ENCODE measurements around the gene CDCA5. TPM values are rescaled to one million over a fixed set of nuclear protein-coding genes. Genes with fewer than 3 reads are reported as not detected.

Gene CDCA5
- 1 to 10 TPM in 1 of 3 donors, under 1 TPM in 2; 0.96 to 1.2 (median 0.98) TPM for total RNA-seq

GRCh38 chr11:65083834-65084597, at the start of gene CDCA5, which contains the start of gene ZFPL1:
Gene CDCA5, minus strand, starts transcription at chr11:65084040. Its CDS starts 62 bp downstream, at chr11:65083978.
Gene ZFPL1, plus strand, starts transcription at chr11:65084222. Its CDS starts 477 bp downstream, at chr11:65084699.
- Histone ChIP-seq H3K4me1 (no peaks in the 10 kb centered on the region), H3K4me3 (peak within 1 kb of the TSS; percentile 75 to 85 (median 82)), H3K9me3 (no peaks in the 10 kb centered on the region), H3K36me3 (peaks cover 7% of the 10 kb centered on the region), H3K27ac (peak within 1 kb of the TSS; percentile 97 to 98), H3K27me3 (no peaks in the 10 kb centered on the region)
- peak in 1 of 3 donors; percentile 10 for TF ChIP-seq CTCF (IDR thresholded peaks at IDR 0.05)
- peak; percentile 66 for TF ChIP-seq POLR2A (IDR thresholded peaks at IDR 0.05)
- TF ChIP-seq POLR2AphosphoS5 (IDR thresholded peaks at IDR 0.05), result peak; percentile 98 to 99 (median 98)
- DNase-seq (ENCODE audit: low spot score in 2 of 2), result peak; percentile 95 to 96
- intact Hi-C loops (cut with DNase I; ENCODE audit: low total_unique reads), result no loop called here

GRCh38 chr11:65132988-65133700, 49.3 kb upstream of the CDCA5 start:
- Histone ChIP-seq H3K27me3 (no peaks in the 10 kb centered on the region), H3K9me3 (no peaks in the 10 kb centered on the region), H3K36me3 (peaks cover 29% of the 10 kb centered on the region), H3K27ac (peak overlapping the region; percentile 96 to 99), H3K4me1 (peaks cover 6 to 26% of the 10 kb centered on the region in 2 donors), H3K4me3 (peak overlapping the region; percentile 88 to 93 (median 92))
- TF ChIP-seq POLR2A (IDR thresholded peaks at IDR 0.05) (no peak), POLR2AphosphoS5 (IDR thresholded peaks at IDR 0.05) (no peak), CTCF (IDR thresholded peaks at IDR 0.05) (no peak)
- intact Hi-C loops (cut with DNase I; ENCODE audit: low total_unique reads), result no loop called here
- peak; percentile 63 to 67 for DNase-seq (ENCODE audit: low spot score in 2 of 2)

- DNase-seq (ENCODE audit: low spot score in 2 of 2), result no peak
- H3K27me3 ChIP-seq, result no peaks in the 10 kb centered on the region
- H3K9me3 ChIP-seq, result no peaks in the 10 kb centered on the region
- H3K4me1 ChIP-seq, result peaks cover 6 to 26% of the 10 kb centered on the region in 2 donors
- peak overlapping the region; percentile 96 to 99 for H3K27ac ChIP-seq
- no peak for TF ChIP-seq POLR2AphosphoS5 (IDR thresholded peaks at IDR 0.05)
- TF ChIP-seq CTCF (IDR thresholded peaks at IDR 0.05), result no peak
- TF ChIP-seq POLR2A (IDR thresholded peaks at IDR 0.05), result no peak
- H3K4me3 ChIP-seq, result peak overlapping the region in 2 of 3 donors; percentile 88 to 93
- intact Hi-C loops (cut with DNase I; ENCODE audit: low total_unique reads), result no loop called here
- peaks cover 34% of the 10 kb centered on the region for H3K36me3 ChIP-seq
Observed at GRCh38 chr11:65132238-65132987, 48.6 kb upstream of the CDCA5 start.

- H3K4me1 ChIP-seq, result peaks cover 6 to 26% of the 10 kb centered on the region in 2 donors
- H3K27ac ChIP-seq, result peak overlapping the region; percentile 96 to 99
- no peaks in the 10 kb centered on the region for H3K27me3 ChIP-seq
- H3K4me3 ChIP-seq, result no peak overlapping the region
- H3K9me3 ChIP-seq, result no peaks in the 10 kb centered on the region
- no peak for TF ChIP-seq POLR2A (IDR thresholded peaks at IDR 0.05)
- TF ChIP-seq POLR2AphosphoS5 (IDR thresholded peaks at IDR 0.05), result no peak
- TF ChIP-seq CTCF (IDR thresholded peaks at IDR 0.05), result no peak
- intact Hi-C loops (cut with DNase I; ENCODE audit: low total_unique reads), result no loop called here
- peaks cover 34% of the 10 kb centered on the region for H3K36me3 ChIP-seq
- no peak for DNase-seq (ENCODE audit: low spot score in 2 of 2)
Observed at GRCh38 chr11:65131895-65132237, 48.0 kb upstream of the CDCA5 start.

Measured in breast epithelium (tissue), 4 donors.